Neural progenitor cell (in vitro differentiated cells): ENCODE measurements around the gene NDE1. TPM values are rescaled to one million over a fixed set of nuclear protein-coding genes. Genes with fewer than 3 reads are reported as not detected.

Experiments used
- DNase-seq: peaks from one replicate; pipeline ENCODE4 v3.0.0-alpha.2; 2016; ENCODE audit warnings: low spot score
- H2AFZ ChIP-seq: fragments of 200-600 bp; sonication (generic); replicated peaks from 2 replicates; pipeline ENCODE4 v1.6.1; 2016; ENCODE audit warnings: antibody characterized with exemption
- H3F3A ChIP-seq: fragments of 200-600 bp; sonication (generic); 2 replicates; pipeline ENCODE4 v1.6.1; 2016; ENCODE audit warnings: antibody characterized with exemption, low read depth
- H3K27ac ChIP-seq: fragments of 200-600 bp; sonication (generic); 2 replicates; pipeline ENCODE4 v1.5.1; 2016; ENCODE audit warnings: mild to moderate bottlenecking
- H3K27me3 ChIP-seq: fragments of 200-600 bp; sonication (generic); 2 replicates; pipeline ENCODE4 v1.6.1; 2016; ENCODE audit warnings: mild to moderate bottlenecking, moderate library complexity
- H3K36me3 ChIP-seq: fragments of 200-600 bp; sonication (generic); 2 replicates; pipeline ENCODE4 v1.5.1; 2016
- H3K4me1 ChIP-seq: fragments of 200-600 bp; sonication (generic); 2 replicates; pipeline ENCODE4 v1.6.1; 2016; ENCODE audit warnings: mixed run types
- H3K4me2 ChIP-seq: fragments of 200-600 bp; sonication (generic); 2 replicates; pipeline ENCODE4 v1.6.1; 2016
- H3K4me3 ChIP-seq: fragments of 200-600 bp; sonication (generic); 2 replicates; pipeline ENCODE4 v1.5.1; 2016
- H3K79me2 ChIP-seq: fragments of 200-600 bp; sonication (generic); 2 replicates; pipeline ENCODE4 v1.6.1; 2016; ENCODE audit warnings: low read depth
- H3K9ac ChIP-seq: fragments of 200-600 bp; sonication (generic); 2 replicates; pipeline ENCODE4 v1.6.1; 2016
- H3K9me3 ChIP-seq: fragments of 200-600 bp; sonication (generic); 2 replicates; pipeline ENCODE4 v1.5.1; 2016; ENCODE audit warnings: low read depth
- H4K20me1 ChIP-seq: fragments of 200-600 bp; sonication (generic); 2 replicates; pipeline ENCODE4 v1.6.1; 2016; ENCODE audit warnings: low read depth
- H3K27ac Mint-ChIP-seq: 3 replicates; pipeline ENCODE4 v1.8.0; 2021; ENCODE audit warnings: mixed read lengths
- H3K27me3 Mint-ChIP-seq: 2 replicates; pipeline ENCODE4 v1.8.0; 2022; ENCODE audit warnings: low read depth, mild to moderate bottlenecking, inconsistent platforms, moderate library complexity, mixed read lengths; ENCODE audit not compliant: insufficient read depth
- H3K36me3 Mint-ChIP-seq: 3 replicates; pipeline ENCODE4 v1.8.0; 2021; ENCODE audit warnings: mixed read lengths
- H3K4me1 Mint-ChIP-seq: 3 replicates; pipeline ENCODE4 v1.8.0; 2021; ENCODE audit warnings: mixed read lengths
- H3K4me3 Mint-ChIP-seq: 3 replicates; pipeline ENCODE4 v1.8.0; 2021; ENCODE audit warnings: mild to moderate bottlenecking, moderate library complexity, mixed read lengths
- H3K9me3 Mint-ChIP-seq: 3 replicates; pipeline ENCODE4 v1.8.0; 2020; ENCODE audit warnings: mixed read lengths
- EZH2 ChIP-seq: fragments of 200-600 bp; sonication (generic); IDR thresholded peaks from 2 replicates; pipeline ENCODE4 v1.6.1; 2017; ENCODE audit warnings: antibody characterized with exemption, mild to moderate bottlenecking, moderate library complexity
- EZH2phosphoT487 ChIP-seq: fragments of 200-600 bp; sonication (generic); IDR thresholded peaks from 2 replicates; pipeline ENCODE4 v1.6.1; 2017; ENCODE audit warnings: antibody characterized with exemption
- total RNA-seq: library from RNA; depleted of rRNA; stranded (reverse); fragments of >200 nt; gene quantifications from 2 replicates; pipeline ENCODE4 v1.2.3, GENCODE V29; 2015; ENCODE audit warnings: low replicate concordance
- TF ChIP-seq, protein P1 (sequence below): fragments of 200-600 bp; sonication (generic); IDR thresholded peaks from 2 replicates; pipeline ENCODE4 v1.5.1; 2017; ENCODE audit warnings: antibody characterized with exemption, mild to moderate bottlenecking

Gene NDE1
- total RNA-seq, 1 donor from 2014 or later = 85.3 TPM

DNA sequence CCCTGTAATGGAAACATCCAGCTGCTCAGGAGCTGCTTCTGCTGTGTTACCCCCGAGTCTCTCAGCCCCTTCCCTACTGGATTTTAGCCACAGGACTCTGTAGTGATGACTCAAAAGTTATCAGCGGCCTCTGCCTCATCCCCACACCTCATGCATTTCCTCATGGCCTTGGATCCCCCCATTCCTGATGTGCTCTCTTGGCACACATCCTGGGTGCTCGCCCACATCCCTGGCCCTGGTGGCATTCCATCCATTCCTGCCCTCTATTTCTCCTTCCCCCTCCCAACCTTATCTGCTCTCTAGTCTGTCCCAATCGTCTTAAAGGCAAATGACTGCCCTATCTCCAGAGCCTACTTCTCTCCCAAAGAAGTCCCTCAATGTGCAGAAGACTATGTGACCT is 31.7 kb upstream of the NDE1 start:
- Histone ChIP-seq H3K79me2 (no peaks in the 10 kb centered on the region), H3K4me2 (no peak overlapping the region), H3K27me3 (no peaks in the 10 kb centered on the region), H3K4me1 (no peaks in the 10 kb centered on the region), H3K9me3 (no peaks in the 10 kb centered on the region), H2AFZ (no peak overlapping the region), H4K20me1 (no peaks in the 10 kb centered on the region), H3K9ac (no peak overlapping the region), H3K36me3 (no peaks in the 10 kb centered on the region), H3F3A (no peaks in the 10 kb centered on the region), H3K4me3 (no peak overlapping the region), H3K27ac (no peak overlapping the region)
- no peak overlapping the region for H3K4me3 Mint-ChIP-seq
- H3K4me1 Mint-ChIP-seq = peaks cover 3% of the 10 kb centered on the region
- peaks cover 29% of the 10 kb centered on the region for H3K36me3 Mint-ChIP-seq
- TF ChIP-seq EZH2phosphoT487 = no peak
- TF ChIP-seq EZH2 = no peak
- TF ChIP-seq, protein P1, sequence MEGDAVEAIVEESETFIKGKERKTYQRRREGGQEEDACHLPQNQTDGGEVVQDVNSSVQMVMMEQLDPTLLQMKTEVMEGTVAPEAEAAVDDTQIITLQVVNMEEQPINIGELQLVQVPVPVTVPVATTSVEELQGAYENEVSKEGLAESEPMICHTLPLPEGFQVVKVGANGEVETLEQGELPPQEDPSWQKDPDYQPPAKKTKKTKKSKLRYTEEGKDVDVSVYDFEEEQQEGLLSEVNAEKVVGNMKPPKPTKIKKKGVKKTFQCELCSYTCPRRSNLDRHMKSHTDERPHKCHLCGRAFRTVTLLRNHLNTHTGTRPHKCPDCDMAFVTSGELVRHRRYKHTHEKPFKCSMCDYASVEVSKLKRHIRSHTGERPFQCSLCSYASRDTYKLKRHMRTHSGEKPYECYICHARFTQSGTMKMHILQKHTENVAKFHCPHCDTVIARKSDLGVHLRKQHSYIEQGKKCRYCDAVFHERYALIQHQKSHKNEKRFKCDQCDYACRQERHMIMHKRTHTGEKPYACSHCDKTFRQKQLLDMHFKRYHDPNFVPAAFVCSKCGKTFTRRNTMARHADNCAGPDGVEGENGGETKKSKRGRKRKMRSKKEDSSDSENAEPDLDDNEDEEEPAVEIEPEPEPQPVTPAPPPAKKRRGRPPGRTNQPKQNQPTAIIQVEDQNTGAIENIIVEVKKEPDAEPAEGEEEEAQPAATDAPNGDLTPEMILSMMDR = no peak
- peaks cover 2% of the 10 kb centered on the region for H3K27me3 Mint-ChIP-seq
- H3K27ac Mint-ChIP-seq = no peak overlapping the region
- DNase-seq = no peak
- H3K9me3 Mint-ChIP-seq = no peaks in the 10 kb centered on the region

DNA sequence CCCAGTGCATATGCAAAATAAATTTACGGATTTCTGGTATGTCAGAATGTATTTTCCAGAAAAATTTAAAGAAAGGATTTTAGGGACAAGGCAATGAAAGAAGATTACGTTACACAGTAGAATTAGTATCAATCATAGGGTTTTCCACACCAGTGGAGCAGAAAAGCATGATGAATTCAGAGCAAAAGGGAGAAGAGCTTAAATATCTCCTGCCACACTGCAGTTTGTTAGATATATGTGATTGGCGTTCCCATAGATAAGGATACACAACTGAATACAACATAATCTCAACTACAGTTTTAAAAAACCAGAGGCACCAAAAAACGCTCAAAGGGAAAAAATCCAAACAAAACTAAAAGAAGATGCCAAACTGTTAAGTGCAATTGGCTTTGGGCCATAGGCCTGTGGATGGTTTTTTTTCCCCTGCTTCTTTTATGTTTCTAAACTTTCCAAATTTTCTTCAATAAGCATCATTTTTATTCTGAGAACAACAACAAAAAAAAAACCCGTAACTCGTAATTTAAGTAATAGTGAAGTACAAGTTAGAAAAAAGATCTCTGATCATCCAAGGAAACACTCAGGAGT is 29.3 kb upstream of the NDE1 start:
- DNase-seq = no peak
- H3F3A ChIP-seq = no peaks in the 10 kb centered on the region
- H3K9me3 ChIP-seq = no peaks in the 10 kb centered on the region
- H3K36me3 Mint-ChIP-seq = peaks cover 40% of the 10 kb centered on the region
- peaks cover 3% of the 10 kb centered on the region for H3K4me1 Mint-ChIP-seq
- no peaks in the 10 kb centered on the region for H3K79me2 ChIP-seq
- H3K27ac Mint-ChIP-seq = no peak overlapping the region
- H3K9ac ChIP-seq = peak overlapping the region; percentile 30
- no peak overlapping the region for H2AFZ ChIP-seq
- no peak overlapping the region for H3K4me3 ChIP-seq
- H4K20me1 ChIP-seq = no peaks in the 10 kb centered on the region
- H3K27me3 ChIP-seq = no peaks in the 10 kb centered on the region
- TF ChIP-seq EZH2phosphoT487 (no peak), EZH2 (no peak)
- TF ChIP-seq, protein P1 = no peak
- H3K4me1 ChIP-seq = no peaks in the 10 kb centered on the region
- H3K4me3 Mint-ChIP-seq = no peak overlapping the region
- no peak overlapping the region for H3K4me2 ChIP-seq
- H3K36me3 ChIP-seq = peaks cover 2% of the 10 kb centered on the region
- no peak overlapping the region for H3K27ac ChIP-seq
- H3K9me3 Mint-ChIP-seq = no peaks in the 10 kb centered on the region
- peaks cover 5% of the 10 kb centered on the region for H3K27me3 Mint-ChIP-seq

DNA sequence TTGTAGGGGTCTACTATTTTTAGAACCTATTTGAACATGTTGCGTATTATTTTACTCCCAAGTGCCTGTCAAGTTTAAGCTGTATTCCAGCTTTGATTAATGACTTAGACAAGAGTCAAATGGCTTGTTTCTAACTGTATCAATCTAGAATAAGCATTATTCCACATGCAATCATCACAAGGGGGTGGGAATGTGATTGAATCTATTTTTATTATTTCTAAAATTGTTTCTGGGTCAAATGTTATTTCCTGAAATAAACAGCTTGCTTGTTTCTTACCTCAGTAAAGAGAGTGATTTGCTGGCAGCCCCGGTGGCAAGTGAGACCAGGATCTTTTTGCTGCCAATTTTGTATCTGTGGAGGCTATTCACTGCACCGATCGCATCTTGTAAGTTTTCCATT is 28.6 kb upstream of the NDE1 start:
- H3K36me3 Mint-ChIP-seq = peaks cover 39% of the 10 kb centered on the region
- Histone ChIP-seq H3K27me3 (no peaks in the 10 kb centered on the region), H3K4me2 (no peak overlapping the region), H2AFZ (no peak overlapping the region), H3K36me3 (peaks cover 3% of the 10 kb centered on the region), H3K4me1 (no peaks in the 10 kb centered on the region), H3K9ac (no peak overlapping the region), H4K20me1 (no peaks in the 10 kb centered on the region), H3K27ac (no peak overlapping the region), H3K9me3 (no peaks in the 10 kb centered on the region), H3K79me2 (no peaks in the 10 kb centered on the region), H3K4me3 (no peak overlapping the region), H3F3A (no peaks in the 10 kb centered on the region)
- no peaks in the 10 kb centered on the region for H3K9me3 Mint-ChIP-seq
- no peak for DNase-seq
- H3K27ac Mint-ChIP-seq = no peak overlapping the region
- no peak overlapping the region for H3K4me3 Mint-ChIP-seq
- peaks cover 5% of the 10 kb centered on the region for H3K27me3 Mint-ChIP-seq
- TF ChIP-seq EZH2 (no peak), EZH2phosphoT487 (no peak)
- TF ChIP-seq, protein P1 = no peak
- H3K4me1 Mint-ChIP-seq = peaks cover 3% of the 10 kb centered on the region
